GM18873 (cell line): ENCODE measurements around the gene NDUFAF7.
"Not testable (repeated sequence)": the region's sequence is repeated elsewhere in the genome, so short reads cannot be mapped to it uniquely, and the experiment has no call there.

Source experiments
- ATAC-seq: cut with Tn5 transposase; IDR thresholded peaks from one replicate; pipeline ENCODE4 v1.9.1; 2021; ENCODE audit warnings: mild to moderate bottlenecking, moderate library complexity, moderate number of reproducible peaks; ENCODE audit not compliant: unreplicated experiment, low FRiP score

Gene NDUFAF7

GRCh38 chr2:37211212-37211611 is 20.2 kb upstream of the NDUFAF7 start:
- no peak for ATAC-seq

- no peak for ATAC-seq
These were observed 19.5 kb upstream of the NDUFAF7 start for GRCh38 chr2:37211939-37212338.

- ATAC-seq = no peak
These were observed 16.2 kb upstream of the NDUFAF7 start for GRCh38 chr2:37215250-37215649.

- no peak for ATAC-seq
These were observed 12.4 kb upstream of the NDUFAF7 start for GRCh38 chr2:37219046-37219445.

GRCh38 chr2:37223131-37223530 is 8.3 kb upstream of the NDUFAF7 start:
- ATAC-seq = no peak

DNA sequence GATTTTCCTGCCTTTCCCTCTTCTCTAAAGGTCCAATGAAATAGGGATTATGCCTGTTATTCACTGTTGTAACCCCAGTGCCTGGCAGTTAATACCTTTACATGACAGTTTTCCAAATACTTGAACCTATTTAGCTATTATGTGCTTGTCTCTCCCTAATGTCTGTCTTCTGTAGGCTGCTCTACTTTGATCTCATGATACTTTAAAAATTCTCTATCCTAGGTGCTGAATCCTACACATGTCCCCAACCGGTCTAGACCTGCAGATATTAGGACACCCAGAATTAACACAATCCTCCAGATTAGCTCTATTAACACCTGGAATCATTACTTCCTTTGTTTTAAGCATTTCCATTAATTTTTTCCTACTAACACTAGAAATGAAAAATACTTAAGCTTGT is 7.4 kb upstream of the NDUFAF7 start:
- no peak for ATAC-seq

DNA sequence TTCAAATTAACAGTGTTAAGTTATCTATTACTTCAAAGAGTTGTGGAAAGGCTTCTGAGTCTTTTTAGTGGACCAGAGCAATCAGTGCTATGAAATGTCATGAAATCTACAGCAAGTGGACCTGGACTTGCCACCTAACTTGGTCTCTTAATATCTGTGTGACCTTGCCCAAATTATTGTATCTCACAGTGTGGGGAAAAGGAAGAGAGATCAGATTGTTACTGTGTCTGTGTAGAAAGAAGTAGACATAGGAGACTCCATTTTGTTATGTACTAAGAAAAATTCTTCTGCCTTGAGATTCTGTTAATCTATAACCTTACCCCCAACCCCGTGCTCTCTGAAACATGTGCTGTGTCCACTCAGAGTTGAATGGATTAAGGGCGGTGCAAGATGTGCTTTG is 6.3 kb upstream of the NDUFAF7 start:
- not testable (repeated sequence) for ATAC-seq

- no peak for ATAC-seq
These were observed 4.6 kb upstream of the NDUFAF7 start for GRCh38 chr2:37226863-37227262.

- ATAC-seq = no peak
These were observed 2.7 kb upstream of the NDUFAF7 start for GRCh38 chr2:37228788-37229187.

GRCh38 chr2:37230581-37230980 is 877 bp upstream of the NDUFAF7 start:
- no peak for ATAC-seq

GRCh38 chr2:37232131-37232933 is 874 bp downstream of the NDUFAF7 start:
- peak; percentile 4 for ATAC-seq

- ATAC-seq = no peak
These were observed 12.0 kb downstream of the NDUFAF7 start for GRCh38 chr2:37243435-37243834.

GRCh38 chr2:37244017-37244416 is 12.6 kb downstream of the NDUFAF7 start:
- ATAC-seq = no peak

- ATAC-seq = no peak
These were observed 13.3 kb downstream of the NDUFAF7 start for GRCh38 chr2:37244755-37245154.

DNA sequence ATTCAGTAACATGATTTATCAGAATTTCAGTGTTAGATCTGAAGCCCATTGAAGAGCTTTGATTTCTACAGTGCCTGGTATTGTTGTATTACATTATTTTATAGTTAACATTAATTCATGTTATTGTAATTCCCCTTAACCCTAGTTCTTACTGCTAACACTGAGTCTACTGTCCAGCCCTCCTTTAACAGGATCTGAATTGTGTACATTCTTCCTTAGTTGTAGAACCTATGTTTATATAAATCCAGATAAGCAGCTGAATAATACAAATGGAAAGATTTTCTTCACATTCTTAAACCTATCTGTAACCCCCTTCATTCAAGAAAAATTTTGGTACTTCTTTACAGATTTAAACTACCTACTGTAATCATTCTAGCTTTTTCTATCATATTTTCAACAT is 14.7 kb downstream of the NDUFAF7 start:
- ATAC-seq = no peak

GRCh38 chr2:37250869-37251740 is 19.6 kb downstream of the NDUFAF7 start:
- ATAC-seq = no peak

DNA sequence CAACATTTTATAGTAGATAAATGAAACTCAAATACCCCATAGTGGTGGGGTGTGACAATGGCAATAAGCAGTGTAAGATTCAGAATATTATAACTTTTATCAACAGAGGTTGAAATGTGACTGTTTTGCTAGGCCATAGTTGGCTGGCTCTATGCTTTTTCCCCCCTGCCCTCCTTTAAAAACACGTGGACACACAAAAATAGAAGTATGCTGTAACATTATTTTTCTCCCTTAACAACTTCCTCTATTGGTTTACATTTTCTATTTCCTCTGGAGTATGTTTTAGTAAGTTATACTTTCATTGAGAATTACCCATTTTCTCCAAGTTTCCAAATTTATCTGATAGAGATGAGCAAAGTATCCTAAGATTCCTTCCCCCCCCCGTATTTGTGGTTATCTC is 31.1 kb downstream of the NDUFAF7 start:
- no peak for ATAC-seq

- ATAC-seq = no peak
These were observed 32.4 kb downstream of the NDUFAF7 start for GRCh38 chr2:37263839-37264238.

GRCh38 chr2:37267685-37268084 is 36.2 kb downstream of the NDUFAF7 start:
- ATAC-seq = no peak

GRCh38 chr2:37268111-37268510 is 36.7 kb downstream of the NDUFAF7 start:
- no peak for ATAC-seq

DNA sequence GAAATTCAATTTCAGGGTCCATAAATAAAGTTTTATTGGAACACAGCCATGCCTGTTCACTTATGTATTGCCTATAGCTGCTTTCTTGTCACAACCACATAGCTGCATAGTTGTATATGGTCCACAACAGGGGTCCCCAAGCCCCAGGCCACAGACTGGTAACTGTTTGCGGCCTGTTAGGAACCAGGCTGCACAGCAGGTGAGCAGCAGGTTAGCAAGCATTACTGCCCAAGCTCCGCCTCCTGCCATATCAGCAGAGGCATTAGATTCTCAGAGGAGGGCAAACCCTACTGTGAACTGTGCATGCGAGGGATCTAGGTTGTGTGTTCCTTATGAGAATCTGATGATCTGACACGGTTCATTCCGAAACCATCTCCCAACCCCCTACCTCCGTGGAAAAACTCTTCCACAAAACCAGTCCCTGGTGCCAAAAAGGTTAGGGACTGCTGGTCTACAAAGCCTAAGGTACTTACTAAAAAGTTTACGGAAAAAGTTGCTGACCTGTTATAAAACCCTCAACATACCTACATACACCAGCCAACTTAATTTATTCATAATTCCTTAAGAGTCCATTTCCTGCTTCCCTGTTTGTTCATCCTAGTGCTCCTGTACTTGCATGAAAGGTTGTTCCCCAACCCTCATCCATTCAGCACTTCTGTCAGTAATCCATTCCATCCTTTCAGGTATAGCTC is 40.1 kb downstream of the NDUFAF7 start:
- no peak for ATAC-seq
